ENCODE results near the gene CDK17. TPM values are rescaled to one million over a fixed set of nuclear protein-coding genes. Genes with fewer than 3 reads are reported as not detected.

The CDK17 gene
- total and polyA plus RNA-seq, 7 donors = 4.6 to 117 (median 63.2) TPM

DNA sequence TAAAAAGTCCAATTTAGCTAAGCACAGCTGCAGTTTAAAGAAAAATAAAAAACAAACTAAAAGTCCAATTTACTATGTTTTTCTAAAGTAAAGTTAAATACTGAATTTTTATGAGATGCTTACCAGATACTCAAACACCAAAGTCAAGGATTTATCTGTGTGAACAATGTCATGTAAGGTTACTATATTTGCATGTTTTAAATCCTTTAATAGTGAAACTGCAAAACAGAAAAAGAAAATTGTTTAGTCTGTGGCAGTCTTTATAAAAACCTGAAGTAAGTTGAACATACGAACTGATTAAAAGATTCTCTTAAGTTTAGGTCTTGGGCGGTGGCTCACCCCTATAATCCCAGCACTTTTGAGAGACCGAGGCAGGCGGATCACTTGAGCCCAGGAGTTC, 102.7 kb downstream of the CDK17 start:
- Histone ChIP-seq H3K4me3 (no peak overlapping the region), H3K9me3 (no peaks in the 10 kb centered on the region), H3K36me3 (peaks cover 0 to 53% (median 2%) of the 10 kb centered on the region in 4 donors), H3K27me3 (no peaks in the 10 kb centered on the region), H3K27ac (no peak overlapping the region), H3K4me1 (peaks cover 0 to 14% (median 6%) of the 10 kb centered on the region in 4 donors)
- 86 to 92% methylated on average over 4 of the region's 4 CpGs for WGBS, 2 donors
- no peak for TF ChIP-seq POLR2A (IDR thresholded peaks at IDR 0.05)
- TF ChIP-seq EP300 (IDR thresholded peaks at IDR 0.05) = no peak
- TF ChIP-seq POLR2AphosphoS5 (IDR thresholded peaks at IDR 0.05) = no peak
- TF ChIP-seq, protein P1, sequence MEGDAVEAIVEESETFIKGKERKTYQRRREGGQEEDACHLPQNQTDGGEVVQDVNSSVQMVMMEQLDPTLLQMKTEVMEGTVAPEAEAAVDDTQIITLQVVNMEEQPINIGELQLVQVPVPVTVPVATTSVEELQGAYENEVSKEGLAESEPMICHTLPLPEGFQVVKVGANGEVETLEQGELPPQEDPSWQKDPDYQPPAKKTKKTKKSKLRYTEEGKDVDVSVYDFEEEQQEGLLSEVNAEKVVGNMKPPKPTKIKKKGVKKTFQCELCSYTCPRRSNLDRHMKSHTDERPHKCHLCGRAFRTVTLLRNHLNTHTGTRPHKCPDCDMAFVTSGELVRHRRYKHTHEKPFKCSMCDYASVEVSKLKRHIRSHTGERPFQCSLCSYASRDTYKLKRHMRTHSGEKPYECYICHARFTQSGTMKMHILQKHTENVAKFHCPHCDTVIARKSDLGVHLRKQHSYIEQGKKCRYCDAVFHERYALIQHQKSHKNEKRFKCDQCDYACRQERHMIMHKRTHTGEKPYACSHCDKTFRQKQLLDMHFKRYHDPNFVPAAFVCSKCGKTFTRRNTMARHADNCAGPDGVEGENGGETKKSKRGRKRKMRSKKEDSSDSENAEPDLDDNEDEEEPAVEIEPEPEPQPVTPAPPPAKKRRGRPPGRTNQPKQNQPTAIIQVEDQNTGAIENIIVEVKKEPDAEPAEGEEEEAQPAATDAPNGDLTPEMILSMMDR (IDR thresholded peaks at IDR 0.05) = no peak
- no peak for DNase-seq
- intact Hi-C loops (cut with DNase I) = no loop called here

GRCh38 chr12:96295532-96296160, 104.6 kb downstream of the CDK17 start:
- no peaks in the 10 kb centered on the region for H3K27me3 ChIP-seq
- peaks cover 0 to 7% (median 0%) of the 10 kb centered on the region in 4 donors for H3K4me1 ChIP-seq
- WGBS, 2 donors = 88 to 89% methylated on average over 6 of the region's 6 CpGs
- intact Hi-C loops (cut with DNase I) = no loop called here
- no peak overlapping the region for H3K4me3 ChIP-seq
- H3K27ac ChIP-seq = no peak overlapping the region
- DNase-seq = no peak
- H3K36me3 ChIP-seq = peaks cover 0 to 53% (median 2%) of the 10 kb centered on the region in 4 donors
- H3K9me3 ChIP-seq = no peaks in the 10 kb centered on the region
- TF ChIP-seq EP300 (IDR thresholded peaks at IDR 0.05) (no peak), POLR2A (IDR thresholded peaks at IDR 0.05) (no peak), POLR2AphosphoS5 (IDR thresholded peaks at IDR 0.05) (no peak)
- TF ChIP-seq, protein P1 (IDR thresholded peaks at IDR 0.05) = no peak

- intact Hi-C loops (cut with DNase I) = no loop called here
- 51 to 68% methylated on average over 3 of the region's 3 CpGs for WGBS, 2 donors
- Histone ChIP-seq H3K27me3 (no peaks in the 10 kb centered on the region), H3K27ac (no peak overlapping the region), H3K4me3 (no peak overlapping the region), H3K9me3 (no peaks in the 10 kb centered on the region), H3K4me1 (peaks cover 0 to 7% (median 0%) of the 10 kb centered on the region in 4 donors), H3K36me3 (peaks cover 0 to 50% (median 2%) of the 10 kb centered on the region in 4 donors)
- TF ChIP-seq, protein P1 (IDR thresholded peaks at IDR 0.05) = no peak
- no peak for TF ChIP-seq POLR2AphosphoS5 (IDR thresholded peaks at IDR 0.05)
- TF ChIP-seq POLR2A (IDR thresholded peaks at IDR 0.05) = no peak
- no peak for TF ChIP-seq EP300 (IDR thresholded peaks at IDR 0.05)
- DNase-seq = no peak
Measured at GRCh38 chr12:96294831-96295230, 105.4 kb downstream of the CDK17 start.

DNA sequence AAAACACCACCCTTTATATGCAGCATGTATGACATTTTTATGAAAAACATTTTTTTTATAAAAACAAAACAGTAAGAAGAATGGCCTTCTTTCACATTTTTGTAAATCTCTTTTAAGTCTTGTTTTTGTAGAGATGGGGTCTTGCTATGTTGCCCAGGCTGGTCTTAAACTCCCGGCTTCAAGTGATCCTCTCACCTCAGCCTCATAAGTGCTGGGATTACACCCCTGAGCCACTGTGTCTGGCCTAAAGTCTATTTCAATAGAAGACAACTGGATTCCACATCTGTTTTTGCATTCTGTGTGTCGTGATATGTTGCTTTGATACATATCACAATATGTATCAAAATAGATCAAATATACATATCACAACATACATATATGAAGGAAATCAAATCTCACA, 107.1 kb downstream of the CDK17 start:
- Histone ChIP-seq H3K4me3 (no peak overlapping the region), H3K27ac (no peak overlapping the region), H3K9me3 (no peaks in the 10 kb centered on the region), H3K4me1 (peaks cover 0 to 7% (median 0%) of the 10 kb centered on the region in 4 donors), H3K27me3 (no peaks in the 10 kb centered on the region), H3K36me3 (peaks cover 7 to 48% (median 9%) of the 10 kb centered on the region in 4 donors)
- no peak for DNase-seq
- intact Hi-C loops (cut with DNase I) = no loop called here
- WGBS, 2 donors = 97 to 99% methylated on average over 2 of the region's 2 CpGs
- TF ChIP-seq EP300 (IDR thresholded peaks at IDR 0.05) = no peak
- no peak for TF ChIP-seq POLR2A (IDR thresholded peaks at IDR 0.05)
- TF ChIP-seq POLR2AphosphoS5 (IDR thresholded peaks at IDR 0.05) = no peak
- TF ChIP-seq, protein P1 (IDR thresholded peaks at IDR 0.05) = no peak
